Natural killer cell (primary cell): ENCODE data around the gene BBOX1. TPM values are rescaled to one million over a fixed set of nuclear protein-coding genes. Genes with fewer than 3 reads are reported as not detected.
"Not testable (repeated sequence)": the region's sequence is repeated elsewhere in the genome, so short reads cannot be mapped to it uniquely, and the experiment has no call there.

Source experiments
- ATAC-seq, 3 donors: fragments of 150-1000 bp in 2 of 3; fragments of 200-7000 bp in 1 of 3; cut with Tn5 transposase; 1 replicate in 1 of 3; 2 replicates in 2 of 3; pipeline ENCODE4 v1.10.0; 2021; ENCODE audit warnings: mild to moderate bottlenecking in 2 of 3, moderate library complexity in 2 of 3
- DNase-seq, 2 donors: peaks; one replicate each; pipeline versions ENCODE4 v3.0.0 to v3.0.0-alpha.2; 2013 to 2021; ENCODE audit warnings: mixed read lengths in 1 of 2
- H3K27ac ChIP-seq: one replicate; pipeline ENCODE4 v1.5.1; 2013; ENCODE audit warnings: mild to moderate bottlenecking, low read length
- H3K27me3 ChIP-seq: one replicate; pipeline ENCODE4 v1.6.1; 2013; ENCODE audit warnings: low read length; ENCODE audit not compliant: control insufficient read depth, insufficient read depth
- H3K36me3 ChIP-seq: one replicate; pipeline ENCODE4 v1.6.1; 2013; ENCODE audit warnings: low read length; ENCODE audit not compliant: control insufficient read depth, insufficient read depth
- H3K4me1 ChIP-seq: one replicate; pipeline ENCODE4 v1.6.1; 2013; ENCODE audit warnings: low read length; ENCODE audit not compliant: control insufficient read depth, insufficient read depth
- H3K4me3 ChIP-seq: one replicate; pipeline ENCODE4 v1.5.1; 2013; ENCODE audit warnings: low read length
- H3K9me3 ChIP-seq: one replicate; pipeline ENCODE4 v1.6.1; 2013; ENCODE audit warnings: low read length; ENCODE audit not compliant: control insufficient read depth, insufficient read depth
- H3K27ac Mint-ChIP-seq, 2 donors: one replicate each; pipeline ENCODE4 v1.8.0; 2022; ENCODE audit warnings: mild to moderate bottlenecking in 2 of 2, mixed read lengths in 2 of 2, moderate library complexity in 1 of 2
- H3K27me3 Mint-ChIP-seq, 2 donors: one replicate each; pipeline ENCODE4 v1.8.0; 2022; ENCODE audit warnings: low read depth in 2 of 2, mixed read lengths in 2 of 2
- H3K36me3 Mint-ChIP-seq: one replicate; pipeline ENCODE4 v1.8.0; 2022; ENCODE audit warnings: mixed read lengths
- H3K4me1 Mint-ChIP-seq, 2 donors: one replicate each; pipeline ENCODE4 v1.8.0; 2022; ENCODE audit warnings: mixed read lengths in 2 of 2
- H3K4me3 Mint-ChIP-seq: one replicate; pipeline ENCODE4 v1.8.0; 2022; ENCODE audit warnings: mild to moderate bottlenecking, moderate library complexity, mixed read lengths
- H3K9me3 Mint-ChIP-seq, 2 donors: one replicate each; pipeline ENCODE4 v1.8.0; 2022; ENCODE audit warnings: mixed read lengths in 2 of 2
- CTCF ChIP-seq: fragments of 200-600 bp; IDR thresholded peaks from one replicate; pipeline ENCODE4 v1.8.0; 2022; ENCODE audit warnings: antibody characterized with exemption
- WGBS: methylation state at CpG from one replicate; pipeline ENCODE4 v1.1.7; 2013; ENCODE audit warnings: missing lambda C conversion rate; ENCODE audit not compliant: insufficient coverage; 5-methylcytosine and 5-hydroxymethylcytosine counted together
- intact Hi-C: fragments of 100-400 bp; cut with micrococcal nuclease; formaldehyde crosslinking; loops from one replicate; pipeline ENCODE4 v1.14.2; 2022
- total RNA-seq, 4 donors: library from RNA; stranded (reverse); fragments of 120-200 nt in 1 of 4; gene quantifications; one replicate each; pipeline versions ENCODE4 v1.2.3 to v1.2.4, GENCODE V29; 2013 to 2022

BBOX1 gene
- total RNA-seq, 3 donors from 2014 or later (not counting 1 experiment from before 2014, with no cell fraction given), result not detected

- no peak for ATAC-seq
- H3K9me3 ChIP-seq, result no peaks in the 10 kb centered on the region
- TF ChIP-seq CTCF, result no peak
- no peaks in the 10 kb centered on the region for H3K4me1 Mint-ChIP-seq
- no peaks in the 10 kb centered on the region for H3K27me3 Mint-ChIP-seq
- 70% methylated on average over 5 of the region's 7 CpGs for WGBS
- H3K4me3 ChIP-seq, result no peak overlapping the region
- no peak overlapping the region for H3K27ac Mint-ChIP-seq
- no peak overlapping the region for H3K4me3 Mint-ChIP-seq
- H3K4me1 ChIP-seq, result no peaks in the 10 kb centered on the region
- H3K36me3 ChIP-seq, result no peaks in the 10 kb centered on the region
- intact Hi-C loops, result no loop called here
- H3K27ac ChIP-seq, result no peak overlapping the region
- H3K27me3 ChIP-seq, result no peaks in the 10 kb centered on the region
- no peak for DNase-seq
- H3K36me3 Mint-ChIP-seq, result no peaks in the 10 kb centered on the region
- H3K9me3 Mint-ChIP-seq, result peaks cover 4 to 12% of the 10 kb centered on the region in 2 donors
Observed at GRCh38 chr11:27124514-27125264, 84.1 kb downstream of the BBOX1 start.

- peaks cover 2% of the 10 kb centered on the region for H3K36me3 Mint-ChIP-seq
- no peak for TF ChIP-seq CTCF
- no peak overlapping the region for H3K4me3 ChIP-seq
- ATAC-seq (no peak), DNase-seq (no peak)
- H3K27me3 ChIP-seq, result no peaks in the 10 kb centered on the region
- H3K4me3 Mint-ChIP-seq, result no peak overlapping the region
- intact Hi-C loops, result no loop called here
- H3K4me1 Mint-ChIP-seq, result no peaks in the 10 kb centered on the region
- H3K9me3 Mint-ChIP-seq, result peaks cover 7 to 16% of the 10 kb centered on the region in 2 donors
- H3K36me3 ChIP-seq, result no peaks in the 10 kb centered on the region
- H3K4me1 ChIP-seq, result no peaks in the 10 kb centered on the region
- H3K27ac Mint-ChIP-seq, result no peak overlapping the region
- H3K27me3 Mint-ChIP-seq, result no peaks in the 10 kb centered on the region
- peaks cover 3% of the 10 kb centered on the region for H3K9me3 ChIP-seq
- H3K27ac ChIP-seq, result no peak overlapping the region
Observed at GRCh38 chr11:27129686-27130085, 89.1 kb downstream of the BBOX1 start.

GRCh38 chr11:27130806-27131205 lies 90.2 kb downstream of the BBOX1 start:
- H3K36me3 Mint-ChIP-seq, result peaks cover 7% of the 10 kb centered on the region
- Histone ChIP-seq H3K4me1 (no peaks in the 10 kb centered on the region), H3K27me3 (no peaks in the 10 kb centered on the region), H3K4me3 (no peak overlapping the region), H3K36me3 (no peaks in the 10 kb centered on the region), H3K27ac (no peak overlapping the region), H3K9me3 (peaks cover 6% of the 10 kb centered on the region)
- peaks cover 7 to 19% of the 10 kb centered on the region in 2 donors for H3K9me3 Mint-ChIP-seq
- no peak for TF ChIP-seq CTCF
- DNase-seq (no peak), ATAC-seq (no peak)
- H3K4me3 Mint-ChIP-seq, result no peak overlapping the region
- H3K4me1 Mint-ChIP-seq, result no peaks in the 10 kb centered on the region
- intact Hi-C loops, result no loop called here
- no peak overlapping the region for H3K27ac Mint-ChIP-seq
- H3K27me3 Mint-ChIP-seq, result no peaks in the 10 kb centered on the region

- H3K36me3 ChIP-seq, H3K4me1 ChIP-seq, H3K4me1 Mint-ChIP-seq, DNase-seq, ATAC-seq, H3K27ac ChIP-seq, intact Hi-C loops, H3K27me3 ChIP-seq, H3K27me3 Mint-ChIP-seq, H3K27ac Mint-ChIP-seq, H3K4me3 Mint-ChIP-seq, H3K4me3 ChIP-seq: not testable (repeated sequence)
- H3K9me3 ChIP-seq, result peaks cover 11% of the 10 kb centered on the region
- Mint-ChIP-seq H3K9me3 (peaks cover 7 to 20% of the 10 kb centered on the region in 2 donors), H3K36me3 (peaks cover 10% of the 10 kb centered on the region)
- WGBS, result 84% methylated on average over 6 of the region's 8 CpGs
Observed at GRCh38 chr11:27135924-27136329, 95.3 kb downstream of the BBOX1 start.
